H1 (cell line): ENCODE results near the gene DKK3.

Experiments
- GABPA ChIP-seq: IDR thresholded peaks from 2 replicates; pipeline ENCODE4 v1.6.1; 2011; ENCODE audit warnings: mild to moderate bottlenecking, low read length, moderate library complexity, borderline replicate concordance; ENCODE audit not compliant: insufficient read depth
- NRF1 ChIP-seq: IDR thresholded peaks from 2 replicates; pipeline ENCODE4 v1.6.1; 2011; ENCODE audit warnings: mild to moderate bottlenecking, low read depth, low read length, improper control_type of control experiment

- no peak for TF ChIP-seq NRF1
- TF ChIP-seq GABPA = no peak
Observed at GRCh38 chr11:12050470-12051286, 42.3 kb upstream of the DKK3 start.
